ENCODE results near the gene RNF214. TPM values are rescaled to one million over a fixed set of nuclear protein-coding genes. Genes with fewer than 3 reads are reported as not detected.

The RNF214 gene
- total and polyA plus RNA-seq, 2 of the 13 experiments (the other 11 are each of a cell fraction or from before 2014, with no cell fraction given), result 10.7 to 12.6 TPM

GRCh38 chr11:117314840-117315239, 82.4 kb downstream of the RNF214 start (continued):
- TF ChIP-seq ZNF281 (CRISPR knock-in tag; IDR thresholded peaks at IDR 0.05; ENCODE audit: borderline replicate concordance) (peak; percentile 71; the same call in 1 of the 2 replicates), ZNF563 (CRISPR knock-in tag; IDR thresholded peaks at IDR 0.05) (no peak), HHEX (CRISPR knock-in tag; IDR thresholded peaks at IDR 0.05) (no peak), ZNF607 (CRISPR knock-in tag; IDR thresholded peaks at IDR 0.05; ENCODE audit: borderline replicate concordance) (0 out of 2 replicates have a peak, but pooled peaks have one; percentile 39)

- WGBS (ENCODE audit: low lambda C conversion rate), result 5% methylated on average over 15 of the region's 62 CpGs
- Histone ChIP-seq H3K9me3 (ENCODE audit: low read length) (no peaks in the 10 kb centered on the region), H3K4me3 (replicated peaks in 1 of 3; ENCODE audit: insufficient read depth in 1 of 3, low read depth in 2 of 3, low read length in 3 of 3) (peak overlapping the region; percentile 74 to 90 (median 88)), H3K27ac (ENCODE audit: extremely low read length, insufficient read depth, low read length) (no peak overlapping the region), H3K79me2 (ENCODE audit: insufficient read depth, low read length) (peaks cover 4% of the 10 kb centered on the region), H4K20me1 (ENCODE audit: insufficient read depth, low read length) (no peaks in the 10 kb centered on the region), H3K27me3 (ENCODE audit: control insufficient read depth in 1 of 2, insufficient read depth in 2 of 2, low read length in 2 of 2) (no peaks in the 10 kb centered on the region; a peak in 1 of 5 replicates), H2AFZ (ENCODE audit: low read length) (no peak overlapping the region), H3K9ac (ENCODE audit: insufficient read depth, low read depth, low read length) (peak overlapping the region; percentile 73), H3K4me1 (ENCODE audit: insufficient read depth, low read length) (peaks cover 65% of the 10 kb centered on the region), H3K36me3 (replicated peaks in 1 of 2; ENCODE audit: control insufficient read depth in 1 of 2, insufficient read depth in 2 of 2, low read length in 2 of 2) (no peaks in the 10 kb centered on the region), H3K4me2 (ENCODE audit: low read depth, low read length) (peak overlapping the region; percentile 100)
- DNase-seq (ENCODE audit: low spot score), result no peak
- FAIRE-seq, result no peak
- ATAC-seq, result peak; percentile 60
- ChIA-PET CTCF (ENCODE audit: low intra/inter-chr PET ratio, low total read pairs) (interaction anchor here (1.6 kb wide), 1 partner anchor 84 kb away, joined by 11 read pairs; the partner anchor contains the start of gene PCSK7), POLR2A (interaction anchor here (2.2 to 5.8 kb wide), 2 partner anchors 12 to 13 kb away, joined by 18 to 62 read pairs; partner anchors contain the start of gene CEP164)
- intact Hi-C loops (cut with micrococcal nuclease; ENCODE audit: unreplicated experiment), result loop anchor here (2.0 to 5.0 kb wide), 2 partner anchors 43 to 83 kb away; partner anchors contain the start of genes PCSK7 and RNF214
- BruUV-seq (replicated peaks), result no TSS peak
- in situ Hi-C loops (cut with HindIII; ENCODE audit: extremely low pct_ligation_motif_present, low pct_unique_long_range_greater_than_20kb), result loop anchor here (5.0 kb wide), 1 partner anchor 83 kb away; the partner anchor contains the start of genes PCSK7 and RNF214
- TF ChIP-seq ZNF230 (CRISPR knock-in tag; IDR thresholded peaks at IDR 0.05), result 0 out of 2 replicates have a peak, but pooled peaks have one; percentile 29
- peak in 1 of 2 experiments; percentile 54; a peak in 1 of 4 replicates for TF ChIP-seq HMGXB4 (CRISPR knock-in tag; IDR thresholded peaks at IDR 0.05; ENCODE audit: borderline replicate concordance in 1 of 2, low read depth in 1 of 2)
- TF ChIP-seq HCFC1 (IDR thresholded peaks at IDR 0.05; ENCODE audit: low read depth, low read length), result no peak
- TF ChIP-seq ISX (CRISPR knock-in tag; conservative IDR thresholded peaks at IDR 0.05), result no peak
- no peak for TF ChIP-seq MAFG (CRISPR knock-in tag; IDR thresholded peaks at IDR 0.05)
- TF ChIP-seq DRAP1 (CRISPR knock-in tag; IDR thresholded peaks at IDR 0.05), result no peak
- TF ChIP-seq TEAD2 (CRISPR knock-in tag; IDR thresholded peaks at IDR 0.05), result no peak
- no peak for TF ChIP-seq KDM6A (CRISPR knock-in tag; IDR thresholded peaks at IDR 0.05; ENCODE audit: low read depth)
- TF ChIP-seq ZFP36L2 (CRISPR knock-in tag; IDR thresholded peaks at IDR 0.05), result no peak
- no peak for TF ChIP-seq ELK4 (CRISPR knock-in tag; IDR thresholded peaks at IDR 0.05; ENCODE audit: borderline replicate concordance)
- peak; percentile 4; the same call in 1 of the 2 replicates for TF ChIP-seq REPIN1 (CRISPR knock-in tag; IDR thresholded peaks at IDR 0.05; ENCODE audit: borderline replicate concordance, low read depth)
Measured at GRCh38 chr11:117315285-117316196, 83.1 kb downstream of the RNF214 start.

Measured in HepG2 (cell line).